GM18499 (cell line): ENCODE measurements around the gene EXOC3L2.
"Not testable (repeated sequence)": the region's sequence is repeated elsewhere in the genome, so short reads cannot be mapped to it uniquely, and the experiment has no call there.

Experiments
- ATAC-seq: cut with Tn5 transposase; IDR thresholded peaks from one replicate; pipeline ENCODE4 v1.9.1; 2021; ENCODE audit warnings: moderate number of reproducible peaks; ENCODE audit not compliant: insufficient read depth, unreplicated experiment

Gene EXOC3L2

DNA sequence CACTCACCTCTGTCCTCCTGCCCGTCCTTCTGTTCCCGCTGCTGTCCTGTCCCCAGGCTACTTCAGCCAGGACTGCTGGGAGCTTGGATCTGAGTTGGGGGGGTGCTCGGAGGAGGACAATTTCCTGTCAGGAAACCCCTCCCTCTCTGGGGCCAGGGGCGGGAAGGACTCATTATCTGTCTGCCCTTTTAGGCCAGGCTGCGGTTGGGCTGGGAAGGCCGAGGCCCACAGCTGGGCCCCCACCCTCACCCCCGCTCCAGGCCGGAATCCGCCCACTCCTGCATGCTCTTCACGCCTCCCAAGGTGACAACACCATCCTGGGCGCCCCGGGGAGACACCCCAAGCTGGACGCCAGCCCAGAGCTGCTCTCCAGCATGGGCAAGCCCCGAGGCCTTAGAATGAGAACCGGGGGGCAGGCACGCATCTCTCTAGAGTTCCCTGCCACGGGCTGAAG lies at the start of gene EXOC3L2:
TSS of gene EXOC3L2 (minus strand) at position 74 of the 454 bp plus-strand sequence. CDS start 6,362 bp downstream, outside the sequence.
- no peak for ATAC-seq

DNA sequence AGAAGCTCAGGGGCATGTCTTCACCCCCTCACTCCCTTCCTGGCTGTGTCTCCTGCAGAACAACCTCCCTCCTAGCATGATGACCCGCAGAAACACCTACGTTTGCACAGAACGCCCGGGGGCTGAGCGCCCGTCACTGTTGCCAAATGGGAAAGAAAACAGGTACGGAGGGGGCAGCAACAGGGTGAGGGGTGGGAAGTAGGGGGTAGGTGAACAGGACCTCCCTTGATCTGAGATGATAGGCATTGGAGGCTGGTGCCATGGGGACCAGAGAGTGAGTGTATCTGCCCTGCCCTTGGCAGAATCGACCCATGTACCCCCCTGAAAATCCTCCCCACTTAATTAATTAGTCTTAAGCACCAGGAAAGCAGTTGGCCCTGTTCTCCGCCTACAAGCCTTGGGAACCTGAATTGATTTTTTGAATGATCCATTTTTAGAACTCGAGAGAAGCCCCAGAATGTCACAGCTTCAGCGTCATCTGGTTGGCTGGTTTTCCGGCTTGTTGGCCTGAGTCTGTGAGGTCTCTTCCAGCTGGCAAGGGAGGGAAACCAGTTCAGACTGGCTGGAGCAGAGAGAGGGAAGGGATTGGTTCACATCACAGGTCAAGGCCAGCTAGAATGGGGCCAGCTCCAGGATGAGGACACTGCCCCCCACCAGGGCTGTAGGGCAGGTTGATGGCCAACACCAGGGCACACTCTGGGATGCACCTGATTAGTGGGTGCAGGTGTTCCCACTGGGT lies 49.3 kb upstream of the EXOC3L2 start:
- no peak for ATAC-seq

DNA sequence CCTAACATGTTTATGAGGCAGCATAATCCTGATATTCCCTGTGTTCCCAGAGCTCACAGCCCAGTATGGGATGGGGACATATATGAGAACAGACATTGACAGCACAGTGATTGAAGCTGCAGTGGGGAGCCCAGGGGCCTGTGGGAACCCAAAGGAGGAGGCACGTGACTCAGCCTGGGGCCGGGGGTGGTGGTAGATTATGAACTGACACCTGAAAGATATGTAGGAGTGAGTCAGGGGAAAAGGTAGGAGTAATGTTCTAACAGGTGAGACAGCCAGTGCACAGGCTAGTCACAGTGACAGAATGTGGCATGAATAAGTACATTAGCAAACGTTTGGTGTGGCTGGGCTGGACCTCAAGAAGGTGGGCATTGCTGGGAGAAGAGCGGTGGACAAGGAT lies 48.5 kb upstream of the EXOC3L2 start:
- ATAC-seq = no peak

DNA sequence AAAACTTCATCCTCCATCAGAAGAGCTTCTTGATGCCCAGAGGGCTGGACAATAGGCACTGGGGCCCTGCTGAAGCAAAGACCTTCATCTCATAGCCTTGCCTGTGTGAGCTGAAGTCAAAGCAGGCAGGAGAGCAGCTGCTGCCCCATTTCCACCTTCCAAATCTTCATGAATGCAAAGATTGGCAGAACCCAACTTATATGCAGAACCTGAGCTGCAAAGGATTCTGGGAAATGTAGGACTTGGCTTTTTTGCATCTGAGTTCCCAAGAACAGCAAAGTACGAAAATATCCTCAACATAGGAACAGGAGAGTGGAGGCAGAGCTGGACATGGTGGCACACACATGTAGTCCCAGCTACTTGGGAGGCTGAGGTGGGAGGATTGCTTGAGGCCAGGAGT lies 46.6 kb upstream of the EXOC3L2 start:
- no peak for ATAC-seq

DNA sequence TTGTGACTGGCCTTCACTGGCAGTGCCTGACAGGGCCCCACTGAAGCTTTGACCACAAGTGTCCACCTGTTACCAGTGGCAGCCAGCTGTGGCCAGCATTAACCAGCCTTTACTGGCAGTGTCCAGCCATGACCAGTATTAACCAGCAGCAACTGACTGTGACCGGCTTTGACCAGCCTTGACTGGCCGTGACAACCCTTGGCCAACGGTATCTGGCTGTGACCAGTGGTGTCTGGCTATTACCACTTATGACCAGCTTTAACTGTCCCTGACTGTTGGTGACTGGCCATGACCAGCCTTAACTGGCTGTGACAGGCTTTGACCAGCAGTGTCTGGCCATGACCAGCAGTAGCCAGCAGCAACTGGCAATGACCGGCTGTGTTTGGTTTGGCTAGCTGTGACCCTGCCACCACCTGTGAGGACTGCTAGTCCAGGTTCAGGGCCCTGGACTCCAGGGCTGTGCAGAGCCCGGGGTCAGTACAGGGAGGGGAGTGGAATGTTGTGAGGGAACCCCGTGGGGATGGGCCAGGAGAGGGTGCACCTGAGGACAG lies 45.2 kb upstream of the EXOC3L2 start:
- no peak for ATAC-seq

DNA sequence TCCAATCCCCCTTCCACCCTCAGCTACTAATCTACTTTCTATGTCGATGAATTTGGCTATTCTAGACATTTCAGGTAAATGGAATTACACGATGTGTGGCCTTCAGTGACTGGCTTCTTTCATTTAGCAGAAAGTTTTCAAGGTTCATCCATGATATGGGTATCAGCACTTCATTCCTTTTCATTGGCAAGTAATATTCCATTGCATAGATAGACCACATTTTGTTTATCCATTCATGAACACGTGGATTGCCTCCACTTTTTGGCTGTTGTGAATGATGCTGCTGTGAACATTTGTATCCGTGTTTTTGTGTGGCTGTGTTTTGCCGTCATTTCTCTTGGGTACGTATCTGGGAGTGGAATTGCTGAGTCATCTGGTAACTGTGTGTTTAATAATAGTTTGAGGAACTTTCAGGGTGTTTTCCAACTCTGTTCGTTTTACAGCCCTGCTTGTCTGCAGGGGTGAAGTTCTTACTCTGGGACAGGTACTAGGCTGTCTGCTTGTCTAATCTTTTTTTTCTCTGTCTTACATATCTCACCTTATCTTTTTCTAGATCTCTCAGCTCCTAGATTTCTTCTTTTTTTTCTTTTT lies 38.3 kb upstream of the EXOC3L2 start:
- no peak for ATAC-seq

DNA sequence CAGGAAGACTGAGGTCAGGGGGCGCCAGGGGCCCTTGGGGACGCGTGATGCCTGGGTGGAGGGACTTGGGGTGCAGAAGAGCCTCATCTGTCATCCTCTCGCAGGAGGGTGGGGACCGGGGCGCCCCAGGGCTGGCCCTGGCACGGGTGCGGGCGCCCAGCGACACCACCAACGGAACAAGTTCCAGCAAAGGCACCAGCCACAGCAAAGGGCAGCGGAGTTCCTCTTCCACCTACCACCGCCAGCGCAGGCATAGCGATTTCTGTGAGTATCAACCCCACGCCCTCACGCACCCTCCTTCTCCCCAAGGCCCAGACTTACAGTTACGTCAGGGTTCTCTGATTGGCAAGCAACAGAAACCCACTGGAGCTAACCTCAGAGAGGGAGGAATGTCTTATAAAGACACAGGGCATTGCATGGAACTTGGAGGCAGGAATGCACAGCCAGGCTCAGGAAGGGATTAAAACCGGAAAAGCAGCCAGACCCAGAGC lies 35.3 kb upstream of the EXOC3L2 start:
- ATAC-seq = no peak

DNA sequence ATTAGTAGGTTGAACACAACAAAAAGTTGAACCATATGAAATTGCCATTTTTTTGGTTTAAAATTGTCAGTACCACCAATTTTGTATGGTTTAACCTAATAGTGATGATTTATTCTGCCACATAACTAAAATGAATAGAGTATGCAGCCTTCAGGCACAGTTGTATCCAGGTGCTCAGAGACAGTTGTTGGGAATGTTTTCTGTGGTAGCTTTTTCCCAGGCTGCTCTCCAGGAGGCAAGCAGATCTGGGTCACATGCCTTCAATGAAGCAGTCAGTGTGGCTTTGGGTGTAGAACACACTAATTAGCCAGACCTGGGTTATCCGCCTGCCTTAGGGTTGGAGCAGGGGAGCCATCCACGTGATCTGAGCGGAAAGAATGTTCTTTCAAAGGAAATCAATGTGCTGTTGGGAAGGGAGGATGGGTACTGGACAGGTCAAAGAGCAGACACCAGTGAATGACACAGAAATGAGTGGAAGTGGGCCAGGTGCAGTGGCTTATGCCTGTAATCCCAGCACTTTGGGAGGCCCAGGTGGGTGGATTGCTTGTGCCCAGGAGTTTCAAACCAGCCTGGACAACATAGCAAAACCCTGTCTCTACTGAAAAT lies 34.5 kb upstream of the EXOC3L2 start:
- ATAC-seq = no peak

DNA sequence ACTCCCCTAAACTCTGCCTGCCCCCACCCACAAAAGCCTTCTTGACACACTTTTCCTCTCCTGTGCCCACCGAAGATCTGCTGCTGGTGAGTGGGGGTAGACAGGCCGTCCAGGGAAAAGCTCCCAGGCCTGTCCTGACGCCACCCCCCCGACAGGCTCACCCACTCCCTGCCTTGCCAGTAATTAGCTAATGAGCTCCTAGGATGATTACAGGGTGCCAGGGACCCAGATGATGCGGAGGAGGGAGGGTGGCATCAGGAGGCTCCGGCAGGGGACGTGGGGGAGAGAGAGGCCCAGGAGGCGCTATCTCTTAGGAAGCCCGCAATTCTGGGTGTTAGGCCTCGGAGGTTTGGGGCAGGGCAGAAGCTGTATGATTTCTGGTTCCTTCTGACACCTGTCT lies 32.9 kb upstream of the EXOC3L2 start:
- no peak for ATAC-seq

DNA sequence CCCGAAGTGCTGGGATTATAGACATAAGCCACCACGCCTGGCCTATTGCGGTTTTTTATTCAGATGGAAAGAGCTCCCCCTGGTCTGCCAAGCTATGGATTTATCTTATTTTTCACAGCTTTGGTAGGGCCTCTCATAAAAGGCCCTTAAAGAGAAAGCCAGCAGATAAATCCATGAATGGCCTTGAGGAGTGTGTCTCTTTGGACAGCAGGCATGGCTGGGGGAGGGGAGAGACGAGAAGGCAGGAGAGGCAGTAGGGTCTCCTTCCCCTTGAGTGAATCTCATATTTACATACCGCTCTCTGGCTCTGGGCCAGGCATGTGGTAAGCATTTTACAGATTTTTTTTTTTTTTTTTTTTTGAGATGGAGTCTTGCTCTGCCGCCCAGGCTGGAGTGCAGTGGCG lies 31.1 kb upstream of the EXOC3L2 start:
- no peak for ATAC-seq

DNA sequence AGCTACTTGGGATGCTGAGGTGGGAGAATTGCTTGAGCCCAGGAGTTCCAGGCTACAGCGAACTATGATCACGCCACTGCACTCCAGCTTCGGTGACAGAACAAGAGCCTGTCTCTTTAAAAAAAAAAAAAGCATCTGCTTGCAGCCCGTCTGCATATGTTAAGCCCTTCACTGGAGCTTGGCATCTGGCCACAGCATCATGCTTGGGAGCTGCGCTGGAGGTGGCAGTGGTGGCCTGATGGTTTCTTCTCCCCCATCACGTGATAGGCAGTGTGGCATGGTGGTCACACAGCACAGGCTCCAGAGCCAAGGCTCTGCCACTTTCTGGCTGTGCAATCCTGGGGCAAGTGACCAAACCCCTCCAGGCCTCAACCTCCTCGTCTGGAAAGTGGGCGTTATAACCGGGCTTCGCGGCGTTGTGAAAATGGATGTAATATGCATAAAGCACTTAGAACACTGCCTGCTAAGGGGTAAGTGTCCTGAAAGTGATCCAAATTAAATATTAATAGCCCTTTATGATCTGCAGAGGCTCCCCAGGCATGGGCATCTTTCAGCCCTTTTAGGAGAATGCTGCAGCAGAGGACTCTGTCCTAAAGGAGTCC lies 30.3 kb upstream of the EXOC3L2 start:
- ATAC-seq = no peak

DNA sequence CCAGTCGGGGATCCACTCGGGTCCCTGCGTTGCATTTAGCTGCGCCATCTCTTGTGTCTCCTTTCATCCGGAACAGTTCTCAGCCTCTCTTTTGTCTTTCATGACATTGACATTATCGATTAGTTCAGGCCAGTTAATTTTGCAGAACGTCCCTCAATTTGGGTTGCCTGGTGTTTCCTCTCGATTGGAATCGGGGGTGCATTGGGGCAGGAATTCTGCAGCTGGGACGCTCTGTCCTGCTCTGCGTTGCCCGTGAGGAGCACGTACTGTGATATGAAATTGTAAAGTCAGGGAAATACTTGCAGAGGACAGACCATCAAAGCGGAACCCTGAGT lies 28.3 kb upstream of the EXOC3L2 start:
- ATAC-seq = no peak

DNA sequence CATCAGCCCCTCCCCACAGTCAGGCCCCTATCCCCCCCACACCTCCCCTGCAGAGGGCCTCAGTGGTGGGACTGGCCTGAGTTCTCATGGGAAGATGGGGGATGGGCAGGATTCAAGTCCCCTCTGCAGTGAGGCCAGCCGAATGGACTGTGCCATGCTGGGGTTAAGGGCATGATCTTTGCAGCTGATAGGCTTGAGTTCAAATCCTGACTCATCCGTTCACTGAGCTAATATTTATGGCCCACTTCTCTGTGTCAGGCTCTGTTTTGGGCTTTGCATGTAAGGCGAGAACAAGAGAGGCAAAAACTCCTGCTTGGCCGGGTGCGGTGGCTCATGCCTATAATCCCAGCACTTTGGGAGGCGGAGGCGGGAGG lies 26.5 kb upstream of the EXOC3L2 start:
- ATAC-seq = no peak

DNA sequence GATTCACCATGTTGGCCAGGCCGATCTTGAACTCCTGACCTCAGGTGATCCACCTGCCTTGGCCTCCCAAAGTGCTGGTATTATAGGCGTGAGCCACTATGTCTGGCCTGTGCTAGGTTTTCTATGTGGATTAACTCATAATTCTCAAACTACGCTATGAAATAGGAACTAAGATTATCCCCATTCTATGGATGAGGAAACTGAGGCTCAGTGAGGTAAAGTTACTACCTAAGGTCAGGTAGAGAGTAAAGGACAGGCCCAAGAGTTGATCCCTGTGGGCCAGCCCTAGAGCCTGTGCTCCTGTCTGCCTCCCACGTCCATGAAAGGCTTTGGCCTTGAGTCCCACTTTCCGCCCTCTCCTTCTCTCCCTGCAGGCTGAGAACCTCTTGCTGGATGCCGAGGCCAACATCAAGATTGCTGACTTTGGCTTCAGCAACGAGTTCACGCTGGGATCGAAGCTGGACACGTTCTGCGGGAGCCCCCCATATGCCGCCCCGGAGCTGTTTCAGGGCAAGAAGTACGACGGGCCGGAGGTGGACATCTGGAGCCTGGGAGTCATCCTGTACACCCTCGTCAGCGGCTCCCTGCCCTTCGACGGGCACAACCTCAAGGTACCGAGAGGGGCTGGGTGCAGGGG lies 26.0 kb upstream of the EXOC3L2 start:
- ATAC-seq = no peak

DNA sequence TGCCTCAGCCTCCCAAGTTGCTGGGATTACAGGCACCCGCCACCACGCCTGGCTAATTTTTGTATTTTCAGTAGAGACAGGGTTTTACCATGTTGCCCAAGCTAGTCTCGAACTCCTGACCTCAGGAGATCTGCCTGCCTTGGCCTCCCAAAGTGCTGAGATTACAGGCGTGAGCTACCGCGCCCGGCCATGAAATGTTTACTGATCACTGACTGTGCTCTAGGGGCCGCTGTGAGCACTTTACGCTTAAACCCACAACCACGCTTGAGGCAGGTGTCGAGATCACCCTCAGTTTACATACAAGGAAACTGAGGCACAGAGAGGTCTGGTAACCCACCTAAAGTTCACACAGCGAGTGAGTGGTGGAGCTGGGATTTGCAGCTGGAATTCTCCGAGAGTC lies 24.7 kb upstream of the EXOC3L2 start:
- not testable (repeated sequence) for ATAC-seq

DNA sequence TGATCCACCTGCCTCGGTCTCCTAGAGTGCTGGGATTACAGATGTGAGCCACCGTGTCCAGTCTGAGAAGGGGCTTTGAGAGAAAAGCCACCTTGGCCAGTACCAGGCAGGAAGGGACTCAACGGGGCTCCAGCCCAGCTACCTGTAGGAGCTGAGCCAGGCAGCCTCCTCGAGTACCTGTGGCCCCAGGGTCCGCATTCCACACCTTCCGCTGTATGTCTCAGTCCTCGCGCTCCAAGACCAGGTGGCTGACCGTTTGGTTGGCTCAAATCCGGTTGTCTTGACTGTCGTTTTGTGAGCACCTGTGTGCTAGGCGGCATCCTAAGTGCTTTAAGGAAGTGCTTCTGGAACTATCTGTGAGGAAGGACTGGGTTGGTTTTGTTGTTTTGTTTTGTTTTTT lies 22.1 kb upstream of the EXOC3L2 start:
- no peak for ATAC-seq

DNA sequence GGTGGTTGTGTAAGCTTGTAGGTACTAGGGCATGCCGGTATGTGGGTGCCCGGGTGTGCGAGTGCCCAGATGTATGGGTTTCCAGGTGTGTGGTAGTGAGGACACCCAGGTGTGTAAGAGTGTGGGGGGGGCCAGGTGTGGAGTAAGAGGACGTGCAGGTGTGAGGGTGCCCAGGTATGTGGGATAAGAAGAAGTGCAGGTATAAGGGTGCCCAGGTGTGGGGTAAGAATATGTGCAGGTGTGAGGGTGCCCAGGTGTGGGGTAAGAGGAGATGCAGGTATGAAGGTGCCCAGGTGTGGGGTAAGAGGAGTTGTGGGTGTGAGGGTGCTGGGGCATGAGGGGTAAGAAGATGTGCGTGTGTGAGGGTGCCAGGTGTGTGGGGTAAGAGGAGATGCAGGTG lies 20.2 kb upstream of the EXOC3L2 start:
- no peak for ATAC-seq

DNA sequence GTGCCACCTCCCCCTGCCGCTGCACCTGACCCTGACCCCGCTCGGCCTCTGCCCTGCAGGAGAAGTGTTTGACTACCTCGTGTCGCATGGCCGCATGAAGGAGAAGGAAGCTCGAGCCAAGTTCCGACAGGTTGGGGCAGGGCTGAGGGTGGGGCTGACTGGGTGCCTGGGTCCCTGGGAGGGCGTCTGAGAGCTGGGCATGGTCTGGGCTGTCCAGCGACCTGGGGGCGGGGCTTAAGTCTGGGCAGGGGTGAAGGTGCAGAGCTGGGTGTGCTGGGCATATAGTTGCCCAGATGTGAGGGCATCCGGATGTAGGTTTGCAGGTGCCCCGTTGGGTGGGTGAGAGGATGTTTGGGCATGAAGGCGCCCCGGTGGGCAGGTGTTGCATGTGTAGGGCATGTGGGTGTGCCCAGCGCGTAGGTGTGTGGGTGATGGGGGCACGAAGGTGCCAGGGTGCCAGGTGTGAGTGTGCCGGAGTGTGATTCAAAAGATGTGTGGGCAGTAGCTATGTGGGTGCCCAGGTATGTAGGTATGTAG lies 19.6 kb upstream of the EXOC3L2 start:
- no peak for ATAC-seq

DNA sequence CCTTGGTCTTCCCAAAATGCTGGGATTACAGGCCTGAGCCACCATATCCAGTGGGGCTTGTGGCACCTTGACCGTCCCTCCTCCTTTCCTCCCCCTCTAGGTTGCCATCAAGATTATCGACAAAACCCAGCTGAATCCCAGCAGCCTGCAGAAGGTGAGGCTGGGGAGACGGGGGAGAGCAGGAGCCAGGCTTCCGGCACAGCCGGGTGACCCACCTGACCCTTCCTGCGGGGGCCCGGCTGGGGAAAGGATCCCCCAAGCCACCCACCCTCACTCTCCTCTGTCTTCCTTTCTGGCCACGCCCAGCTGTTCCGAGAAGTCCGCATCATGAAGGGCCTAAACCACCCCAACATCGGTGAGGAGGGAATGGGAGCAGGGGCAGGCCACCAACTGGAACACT lies 17.8 kb upstream of the EXOC3L2 start:
- ATAC-seq = no peak

DNA sequence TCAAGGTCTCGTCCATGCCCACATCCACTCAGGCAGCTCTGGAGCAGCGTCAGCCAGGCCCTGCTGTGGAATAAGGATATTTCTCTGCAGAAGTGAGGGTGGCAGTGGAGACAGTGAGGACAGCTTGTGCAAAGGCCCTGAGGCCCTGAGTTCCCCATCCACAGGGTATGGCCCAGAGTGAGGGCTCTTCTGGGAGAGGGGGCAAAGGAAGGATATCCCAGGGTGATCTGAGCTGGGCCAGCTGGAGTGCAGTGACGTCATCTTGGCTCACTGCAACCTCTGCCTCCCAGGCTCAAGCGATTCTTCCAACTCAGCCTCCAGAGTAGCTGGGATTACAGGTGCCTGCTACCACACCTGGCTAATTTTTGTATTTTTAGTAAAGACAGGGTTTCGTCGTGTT lies 17.4 kb upstream of the EXOC3L2 start:
- no peak for ATAC-seq
